ENCODE results near the gene CHST11. TPM values are rescaled to one million over a fixed set of nuclear protein-coding genes. Genes with fewer than 3 reads are reported as not detected.
A peak's percentile ranks its signal among the peaks of the same experiment; 100 is the strongest.

Gene CHST11
- total and polyA plus RNA-seq, 9 of the 15 experiments (the other 6 are each of a cell fraction or from before 2014, with no cell fraction given): 2.3 to 38.7 (median 15.0) TPM

- no peak for TF ChIP-seq CBX2 (IDR thresholded peaks at IDR 0.05; ENCODE audit: insufficient read depth, low read length, poor library complexity, severe bottlenecking)
- TF ChIP-seq CEBPB (tag; IDR thresholded peaks at IDR 0.05): peak; percentile 55
- TF ChIP-seq KAT2B (IDR thresholded peaks at IDR 0.05; ENCODE audit: low read depth, low read length): no peak
- BruUV-seq (replicated peaks): no TSS peak
- H3K9ac ChIP-seq (ENCODE audit: insufficient read depth in 1 of 2, low read depth in 2 of 2, low read length in 2 of 2): no peak overlapping the region
- no peak for FAIRE-seq
- no peaks in the 10 kb centered on the region for H3K9me1 ChIP-seq (ENCODE audit: control insufficient read depth, insufficient read depth, low read length)
- no peak overlapping the region for H2AFZ ChIP-seq (ENCODE audit: low read depth, low read length)
- in situ Hi-C loops (cut with MboI) (no loop called here), intact Hi-C loops (cut with micrococcal nuclease) (no loop called here)
- H3K9me3 ChIP-seq (replicated peaks; ENCODE audit: control insufficient read depth, insufficient read depth, low read depth, low read length): no peaks in the 10 kb centered on the region
- ATAC-seq: no peak
- ChIA-PET POLR2A (interaction anchor here (0.6 kb wide), 1 partner anchor 110 kb away, joined by 4 read pairs; no protein-coding TSS in a partner anchor), CTCF (ENCODE audit: low intra/inter-chr PET ratio) (no interaction called here)
- no peak overlapping the region for H3K4me3 ChIP-seq
- no peak overlapping the region for H3K27ac ChIP-seq (ENCODE audit: extremely low read depth, low read depth, low read length)
- no peak for DNase-seq (ENCODE audit: extremely low read depth in 1 of 4, low spot score in 3 of 4)
- peaks cover 5% of the 10 kb centered on the region; the same call in 1 of the 2 replicates for H4K20me1 ChIP-seq (replicated peaks; ENCODE audit: control insufficient read depth, insufficient read depth, low read length)
- no peaks in the 10 kb centered on the region; a peak in 1 of 5 replicates for H3K4me1 ChIP-seq (replicated peaks in 1 of 2; ENCODE audit: control insufficient read depth in 2 of 2, insufficient read depth in 2 of 2, low read length in 2 of 2)
- peaks cover 4% of the 10 kb centered on the region; the same call in 1 of the 3 replicates for H3K79me2 ChIP-seq (ENCODE audit: control insufficient read depth, insufficient read depth, low read length)
- no peaks in the 10 kb centered on the region for H3K36me3 ChIP-seq (ENCODE audit: control insufficient read depth, insufficient read depth, low read length)
- H3K4me2 ChIP-seq (ENCODE audit: insufficient read depth, low read length): no peak overlapping the region
- H3K27me3 ChIP-seq (ENCODE audit: control insufficient read depth in 2 of 2, insufficient read depth in 2 of 2, low read length in 2 of 2): no peaks in the 10 kb centered on the region
- WGBS (ENCODE audit: insufficient coverage, low coverage, missing lambda C conversion rate): 83% methylated on average over 3 of the region's 3 CpGs
These were observed 224.4 kb downstream of the CHST11 start for GRCh38 chr12:104681012-104681690.

GRCh38 chr12:104682790-104683279 lies 226.1 kb downstream of the CHST11 start:
- no peak overlapping the region for H2AFZ ChIP-seq (ENCODE audit: low read depth, low read length)
- ChIA-PET POLR2A (no interaction called here), CTCF (ENCODE audit: low intra/inter-chr PET ratio) (no interaction called here)
- TF ChIP-seq ZNF584 (CRISPR knock-in tag; IDR thresholded peaks at IDR 0.05; ENCODE audit: low read depth) (no peak), RREB1 (CRISPR knock-in tag; IDR thresholded peaks at IDR 0.05) (no peak), RNF2 (IDR thresholded peaks at IDR 0.05) (no peak), GTF2B (IDR thresholded peaks at IDR 0.05; ENCODE audit: extremely low read depth, insufficient read length) (no peak), HMGN3 (IDR thresholded peaks at IDR 0.05; ENCODE audit: borderline replicate concordance, extremely low read depth, insufficient read length, low read depth, low read length) (no peak)
- ATAC-seq (peak; percentile 48; the same call in 1 of the 3 replicates), FAIRE-seq (no peak), DNase-seq (ENCODE audit: extremely low read depth in 1 of 4, low spot score in 3 of 4) (no peak)
- H3K9me3 ChIP-seq (replicated peaks; ENCODE audit: control insufficient read depth, insufficient read depth, low read depth, low read length): no peaks in the 10 kb centered on the region
- intact Hi-C loops (cut with micrococcal nuclease) (no loop called here), in situ Hi-C loops (cut with MboI) (no loop called here)
- peak overlapping the region in 1 of 2 experiments; percentile 20; a peak in 1 of 4 replicates for H3K9ac ChIP-seq (ENCODE audit: insufficient read depth in 1 of 2, low read depth in 2 of 2, low read length in 2 of 2)
- peaks cover 9% of the 10 kb centered on the region; the same call in 2 of the 3 replicates for H3K79me2 ChIP-seq (ENCODE audit: control insufficient read depth, insufficient read depth, low read length)
- H4K20me1 ChIP-seq (replicated peaks; ENCODE audit: control insufficient read depth, insufficient read depth, low read length): peaks cover 5% of the 10 kb centered on the region
- H3K36me3 ChIP-seq (ENCODE audit: control insufficient read depth, insufficient read depth, low read length): no peaks in the 10 kb centered on the region
- no TSS peak for BruUV-seq (replicated peaks)
- H3K27ac ChIP-seq (ENCODE audit: extremely low read depth, low read depth, low read length): no peak overlapping the region
- 60% methylated on average over 5 of the region's 7 CpGs for WGBS (ENCODE audit: insufficient coverage, low coverage, missing lambda C conversion rate)
- no peaks in the 10 kb centered on the region for H3K9me1 ChIP-seq (ENCODE audit: control insufficient read depth, insufficient read depth, low read length)
- H3K4me1 ChIP-seq (replicated peaks in 1 of 2; ENCODE audit: control insufficient read depth in 2 of 2, insufficient read depth in 2 of 2, low read length in 2 of 2): no peaks in the 10 kb centered on the region; a peak in 1 of 5 replicates
- no peak overlapping the region for H3K4me3 ChIP-seq
- H3K27me3 ChIP-seq (ENCODE audit: control insufficient read depth in 2 of 2, insufficient read depth in 2 of 2, low read length in 2 of 2): no peaks in the 10 kb centered on the region
- H3K4me2 ChIP-seq (ENCODE audit: insufficient read depth, low read length): no peak overlapping the region
